ENCODE measurements around the gene RANBP1. TPM values are rescaled to one million over a fixed set of nuclear protein-coding genes. Genes with fewer than 3 reads are reported as not detected.
"Not testable (repeated sequence)": the region's sequence is repeated elsewhere in the genome, so short reads cannot be mapped to it uniquely, and the experiment has no call there.

RANBP1 gene
- total RNA-seq (10 to 100 TPM; 32.2 to 55.7 (median 49.0) TPM), polyA plus RNA-seq (100 to 1,000 TPM in 1 of 3 donors, 10 to 100 TPM in 2; 44.1 to 161 (median 57.8) TPM)
- long read RNA-seq, donor 1, transcript RANBP1-201 (6 exons, 837 nt) = major isoform, 23 of 48 reads
- long read RNA-seq, donor 1, transcript RANBP1-202 (6 exons, 1,132 nt) = minor isoform, 22 of 48 reads
- long read RNA-seq, donor 1, partial matches to known transcripts = 2 of 48 reads
- long read RNA-seq, donor 1, other reads (novel, unspliced or antisense) = 1 of 48 reads
- long read RNA-seq, donor 2, transcript RANBP1-201 (6 exons, 837 nt) = major isoform, 32 of 66 reads
- long read RNA-seq, donor 2, transcript RANBP1-202 (6 exons, 1,132 nt) = minor isoform, 30 of 66 reads
- long read RNA-seq, donor 2, partial matches to known transcripts = 2 of 66 reads
- long read RNA-seq, donor 2, other reads (novel, unspliced or antisense) = 1 of 66 reads

DNA sequence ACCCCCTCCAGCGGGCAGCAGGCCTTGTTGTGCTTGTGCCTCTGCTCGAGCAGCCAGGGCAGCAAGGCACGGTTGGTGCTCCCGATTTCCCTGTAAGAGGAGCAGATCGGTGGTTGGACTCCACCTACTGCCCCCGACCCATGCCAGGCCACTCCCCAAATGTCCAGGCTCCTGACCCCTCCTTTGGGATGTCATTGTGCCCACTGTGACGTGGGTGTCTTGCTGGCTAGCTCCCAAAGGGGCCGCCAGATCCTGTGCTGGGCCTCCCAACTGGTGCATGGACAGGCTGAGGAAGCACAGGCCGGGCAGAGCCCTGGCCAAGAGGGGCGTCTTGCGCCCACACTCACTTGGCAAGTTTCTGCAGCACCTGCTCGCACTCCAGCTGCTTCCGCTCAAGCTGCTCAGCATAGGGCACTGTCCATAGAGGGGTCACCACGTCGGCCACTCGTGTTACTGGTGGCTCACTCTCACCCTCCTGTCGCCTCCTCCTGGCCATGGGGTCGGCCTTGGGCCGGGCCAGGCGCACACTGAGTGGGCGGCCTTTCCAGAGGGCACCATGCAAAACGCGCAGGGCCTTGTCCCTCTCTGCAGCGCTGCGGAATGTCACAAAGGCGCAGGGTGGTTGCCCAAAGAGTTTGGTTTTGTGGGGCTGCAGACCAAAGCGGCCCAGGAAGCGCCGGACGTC, at the start of gene RANBP1:
TSS of gene RANBP1 (plus strand) at position 414 of the 685 bp plus-strand sequence. CDS start at position 495, 81 bp downstream.
- Histone ChIP-seq H3K9me3 (no peaks in the 10 kb centered on the region), H3K36me3 (ENCODE audit: insufficient read depth in 1 of 2, low read depth in 1 of 2) (peaks cover 5 to 67% of the 10 kb centered on the region in 2 donors), H3K27me3 (ENCODE audit: insufficient read depth in 3 of 3, low read length in 2 of 3) (no peaks in the 10 kb centered on the region), H3K4me3 (peak within 1 kb of the TSS; percentile 92), H3K4me1 (peaks cover 30% of the 10 kb centered on the region), H3K27ac (peak within 1 kb of the TSS; percentile 86)
- intact Hi-C loops (cut with DNase I) = loop anchor here (5.0 kb wide), 2 partner anchors 34 to 94 kb away; partner anchors contain the start of genes DGCR8 (in 1 of the 2) and TANGO2 (in 1 of the 2)
- TF ChIP-seq CTCF (IDR thresholded peaks at IDR 0.05) = no peak
- peak in 1 of 4 donors; percentile 2 for ATAC-seq
- peak; percentile 25 to 58 for DNase-seq
- WGBS, 3 donors = 36 to 42% (median 36%) methylated on average over 30 of the region's 30 CpGs

GRCh38 chr22:20066617-20067383, 49.1 kb upstream of the RANBP1 start:
- no peaks in the 10 kb centered on the region for H3K9me3 ChIP-seq
- H3K36me3 ChIP-seq (ENCODE audit: insufficient read depth in 1 of 2, low read depth in 1 of 2) = peaks cover 0 to 29% of the 10 kb centered on the region in 2 donors
- no peak for DNase-seq
- H3K4me3 ChIP-seq = no peak overlapping the region
- no peak for TF ChIP-seq CTCF (IDR thresholded peaks at IDR 0.05)
- no peak overlapping the region for H3K27ac ChIP-seq
- ATAC-seq = no peak
- no peaks in the 10 kb centered on the region for H3K27me3 ChIP-seq (ENCODE audit: insufficient read depth in 3 of 3, low read length in 2 of 3)
- intact Hi-C loops (cut with DNase I) = no loop called here
- H3K4me1 ChIP-seq = peaks cover 10% of the 10 kb centered on the region
- 91 to 94% (median 93%) methylated on average over 11 of the region's 11 CpGs for WGBS, 3 donors

GRCh38 chr22:20067384-20067682, 48.6 kb upstream of the RANBP1 start:
- ATAC-seq; H3K9me3 ChIP-seq; H3K4me3 ChIP-seq; intact Hi-C loops (cut with DNase I); H3K27ac ChIP-seq; H3K27me3 ChIP-seq (ENCODE audit: insufficient read depth in 3 of 3, low read length in 2 of 3); DNase-seq: not testable (repeated sequence)
- Histone ChIP-seq H3K4me1 (peaks cover 10% of the 10 kb centered on the region), H3K36me3 (ENCODE audit: insufficient read depth in 1 of 2, low read depth in 1 of 2) (peaks cover 0 to 25% of the 10 kb centered on the region in 2 donors)
- 93 to 98% (median 98%) methylated on average over 3 of the region's 3 CpGs for WGBS, 3 donors

GRCh38 chr22:20068640-20069039, 47.3 kb upstream of the RANBP1 start:
- H3K4me3 ChIP-seq = no peak overlapping the region
- intact Hi-C loops (cut with DNase I) = no loop called here
- TF ChIP-seq CTCF (IDR thresholded peaks at IDR 0.05) = no peak
- H3K27ac ChIP-seq = no peak overlapping the region
- ATAC-seq (no peak), DNase-seq (no peak)
- no peaks in the 10 kb centered on the region for H3K9me3 ChIP-seq
- H3K27me3 ChIP-seq (ENCODE audit: insufficient read depth in 3 of 3, low read length in 2 of 3) = no peaks in the 10 kb centered on the region
- peaks cover 0 to 19% of the 10 kb centered on the region in 2 donors for H3K36me3 ChIP-seq (ENCODE audit: insufficient read depth in 1 of 2, low read depth in 1 of 2)
- no peaks in the 10 kb centered on the region for H3K4me1 ChIP-seq
- 93 to 94% (median 94%) methylated on average over 7 of the region's 7 CpGs for WGBS, 3 donors

Measured in psoas muscle (tissue), 8 donors.